NCI-H146 treated with DMSO at 0.1 percent for 48 hours (cell line): ENCODE data around the gene GRIK3.

Experiments used
- DNase-seq: peaks from one replicate; lab custom pipeline; 2025; ENCODE audit not compliant: unreplicated experiment; lab: John Stamatoyannopoulos, UW

The GRIK3 gene

DNA sequence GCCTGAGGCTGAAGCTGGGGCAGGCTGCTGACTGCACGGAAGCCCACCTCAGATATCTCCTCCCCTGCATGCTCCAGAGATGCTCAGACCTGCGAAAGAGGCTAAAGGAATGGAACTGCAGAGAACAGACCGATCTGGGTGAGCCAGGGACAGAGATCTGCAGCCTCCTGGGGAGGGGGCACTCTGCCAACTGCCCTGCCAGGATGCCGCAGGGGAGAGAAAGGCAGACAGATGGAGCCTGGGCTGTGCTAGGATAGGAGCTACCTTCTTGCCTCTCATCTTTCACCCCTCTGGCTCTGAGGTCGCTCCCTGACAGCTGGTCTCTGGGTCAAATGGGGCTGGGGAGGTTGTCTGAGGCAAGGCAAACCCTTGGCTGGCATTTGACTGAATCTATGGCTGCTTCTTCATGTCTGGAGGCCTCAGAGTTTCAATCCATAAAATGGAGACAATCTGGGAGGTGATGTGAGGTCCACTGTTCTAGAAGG, 238.2 kb downstream of the GRIK3 start:
- no peak for DNase-seq

DNA sequence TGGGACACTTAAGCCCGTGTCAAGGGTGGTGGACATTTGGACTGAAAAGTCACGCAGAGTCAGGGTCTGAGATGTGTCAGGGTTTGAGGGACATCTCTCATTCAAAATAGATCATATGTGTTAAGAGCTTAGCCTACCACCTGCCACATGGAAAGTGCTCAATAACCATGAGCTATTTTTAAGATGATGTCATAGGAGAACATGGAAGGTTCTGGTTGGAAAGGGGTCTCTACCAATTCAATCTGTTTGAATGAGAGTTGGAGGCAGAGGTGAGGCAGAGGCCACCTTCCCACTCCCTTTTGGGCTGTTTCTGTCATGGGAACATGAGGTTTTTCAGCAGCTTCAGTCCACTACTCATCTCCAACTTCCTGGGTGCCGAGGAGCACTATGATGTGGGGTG, 239.9 kb downstream of the GRIK3 start:
- DNase-seq, result no peak

DNA sequence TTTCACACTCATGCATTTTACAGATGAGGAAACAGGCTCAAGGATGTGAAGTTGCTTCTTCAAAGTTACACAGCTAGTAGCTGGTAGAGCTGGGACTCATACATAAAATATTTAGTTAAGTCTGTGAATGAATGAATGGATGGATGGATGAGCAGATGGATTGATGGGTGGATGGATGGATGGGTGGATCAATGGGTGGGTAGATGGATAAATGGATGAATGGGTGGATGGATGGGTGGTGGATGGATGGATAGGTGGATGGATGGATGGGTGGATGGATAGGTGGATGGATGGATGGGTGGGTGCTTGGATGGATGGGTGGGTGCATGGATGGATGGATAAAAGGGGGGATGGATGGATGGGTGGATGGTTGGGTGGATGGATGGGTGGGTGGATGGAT, 240.9 kb downstream of the GRIK3 start:
- DNase-seq, result no peak

DNA sequence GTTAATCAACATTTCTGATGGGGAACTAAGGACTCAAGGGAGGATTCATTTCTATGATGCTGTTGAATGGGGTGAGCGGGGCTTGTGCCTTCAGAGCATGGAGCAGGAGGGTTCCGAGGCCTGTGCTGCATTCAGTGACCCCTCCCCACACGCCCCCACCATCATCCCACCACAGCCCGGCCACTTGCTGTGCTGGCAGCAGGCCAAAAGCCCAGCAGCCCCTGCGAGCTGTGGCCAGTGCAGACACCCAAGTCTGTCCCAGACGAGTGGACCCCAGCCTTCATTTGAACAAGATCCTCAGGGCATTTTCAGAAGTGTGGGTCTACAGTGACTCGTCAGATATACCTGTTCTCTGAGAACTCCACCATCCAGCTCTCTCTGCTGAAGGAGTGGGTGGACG, 242.0 kb downstream of the GRIK3 start:
- no peak for DNase-seq

DNA sequence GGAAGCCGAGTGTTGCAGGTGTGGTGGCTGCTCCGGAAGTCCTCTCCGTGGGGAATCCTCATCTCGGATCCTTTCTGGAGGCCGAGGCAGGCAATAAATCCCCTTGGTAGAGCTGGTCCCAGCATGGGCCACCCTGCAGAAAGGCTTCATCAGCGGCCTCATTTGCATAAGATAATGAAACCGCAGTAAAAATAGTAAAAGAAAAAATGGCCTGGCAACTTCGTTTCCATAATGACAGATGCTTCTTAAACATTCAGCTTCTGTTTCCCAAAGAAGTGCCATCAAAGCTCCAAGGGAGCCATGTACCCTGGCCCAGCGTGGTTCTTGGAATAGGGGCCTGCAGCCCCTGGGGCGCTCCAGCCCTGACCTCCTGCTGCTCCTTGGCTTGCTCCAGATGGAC, 244.1 kb downstream of the GRIK3 start:
- DNase-seq, result no peak

DNA sequence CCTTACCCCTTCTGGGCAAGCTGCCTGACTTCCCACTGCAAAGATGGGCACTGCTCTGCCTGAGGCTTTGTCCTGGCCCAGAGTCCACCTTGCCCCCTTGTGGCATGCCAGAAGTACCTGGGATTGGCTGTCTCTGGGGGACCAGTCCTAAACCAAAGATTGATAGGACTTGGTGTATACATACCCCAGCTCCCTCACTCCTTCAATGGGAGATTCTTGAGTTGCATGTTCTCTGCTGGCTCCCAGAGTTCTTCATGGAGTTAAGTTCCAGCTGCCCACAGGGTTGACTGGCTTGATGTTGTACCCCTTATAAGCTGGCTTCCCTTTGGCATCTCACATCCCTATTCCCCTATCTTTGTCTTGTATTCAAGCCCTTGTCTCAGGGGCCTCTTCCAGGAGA, 244.8 kb downstream of the GRIK3 start:
- no peak for DNase-seq

DNA sequence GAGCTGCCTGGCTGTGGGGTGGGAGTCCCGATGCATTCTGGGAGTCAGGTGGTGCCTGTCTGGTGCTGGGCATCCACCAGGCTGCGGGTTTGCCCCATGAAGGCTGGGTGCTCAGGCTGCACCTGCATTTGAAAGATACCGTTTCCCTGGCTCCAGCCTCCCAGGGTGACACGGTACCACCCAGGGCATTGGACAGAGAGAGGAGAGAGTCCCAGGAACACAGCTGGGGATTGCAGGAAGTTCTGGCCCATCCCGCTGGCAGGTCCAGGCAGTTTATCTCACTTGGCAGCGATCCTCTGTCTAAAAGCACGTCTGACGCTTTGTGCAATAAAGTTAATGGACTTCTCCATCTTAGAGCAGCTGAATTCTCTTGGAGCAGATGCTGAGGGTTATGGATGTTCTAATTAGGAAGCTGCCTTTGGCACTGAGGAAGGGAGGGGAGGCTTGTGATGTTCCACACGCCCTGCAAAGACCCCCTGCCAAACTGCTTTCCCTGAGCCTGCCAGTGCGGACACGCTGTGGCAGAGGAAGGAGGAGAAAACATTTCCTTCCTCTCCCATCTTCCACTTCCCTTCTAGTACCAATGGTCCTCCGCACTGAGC, 246.9 kb downstream of the GRIK3 start:
- no peak for DNase-seq

DNA sequence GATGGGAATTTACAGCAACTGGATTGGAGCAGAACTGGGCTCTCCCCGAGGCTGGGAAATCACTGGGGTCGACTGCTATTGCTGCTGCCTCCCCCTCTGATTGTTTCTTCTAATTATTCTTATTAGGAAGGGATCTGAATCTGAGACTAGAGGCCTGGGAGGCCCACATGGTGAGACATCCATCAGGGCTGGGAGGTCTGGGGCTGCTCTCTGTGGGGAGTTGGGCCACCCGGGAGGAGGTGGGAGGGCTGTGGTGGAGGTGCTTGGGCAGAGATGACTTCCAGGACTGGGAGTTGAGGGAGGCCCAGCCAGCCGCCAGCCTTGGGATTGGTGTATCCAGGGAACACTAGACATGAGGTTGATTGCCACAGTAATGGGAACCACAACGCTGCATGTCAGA, 247.9 kb downstream of the GRIK3 start:
- DNase-seq, result no peak

DNA sequence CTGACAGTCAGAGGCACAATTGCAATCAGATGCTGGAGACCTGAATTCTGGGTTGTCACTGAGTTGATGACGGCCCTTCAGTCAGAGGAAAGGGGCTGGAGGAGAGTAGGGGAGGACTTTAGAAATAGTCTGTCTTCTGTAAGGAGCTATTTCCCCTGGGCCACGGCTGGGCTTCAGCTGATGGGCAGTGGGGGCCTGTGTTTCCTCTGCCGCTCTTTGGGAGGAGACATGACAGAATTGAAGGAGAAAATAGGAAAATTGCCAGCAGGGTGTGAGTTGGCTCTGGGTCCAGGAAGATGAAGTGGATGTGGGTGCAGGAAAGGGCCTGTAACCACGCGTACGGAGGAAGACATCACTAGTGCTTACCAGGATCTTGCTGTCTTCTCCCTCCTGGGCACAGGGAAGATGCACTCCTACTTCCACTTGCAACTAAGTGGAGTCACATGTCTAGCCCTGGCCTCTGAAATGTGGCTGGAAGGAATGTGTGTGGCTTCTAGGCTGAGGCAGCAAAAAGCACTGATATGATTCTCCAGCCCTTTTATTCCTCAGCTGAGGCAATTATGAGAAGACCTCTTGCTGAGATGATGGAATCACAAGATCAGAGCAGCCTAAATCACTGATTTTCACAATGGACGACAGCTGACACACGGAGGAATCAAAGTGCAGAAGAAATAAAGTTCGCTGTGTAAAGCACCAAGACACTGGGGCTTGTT, 250.0 kb downstream of the GRIK3 start:
- no peak for DNase-seq

DNA sequence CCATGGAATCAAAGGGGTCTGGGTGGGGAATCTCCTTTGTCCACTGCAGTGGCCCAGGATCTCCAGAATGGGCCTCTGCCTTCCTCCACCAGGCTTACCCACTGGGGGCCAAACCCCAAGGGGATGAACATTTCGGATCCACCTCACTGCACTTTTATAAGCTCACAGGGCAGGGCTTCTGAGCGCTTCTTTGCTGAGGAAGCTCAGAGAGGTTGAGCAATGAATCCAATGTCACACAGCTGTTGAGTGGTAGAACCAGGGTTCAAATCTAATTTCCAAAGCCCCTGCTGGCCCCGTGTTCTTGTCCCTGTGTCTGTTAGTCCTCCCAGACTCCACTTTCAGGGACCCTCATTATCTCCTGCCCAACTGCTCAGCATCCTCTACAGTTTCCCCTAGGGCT, 250.8 kb downstream of the GRIK3 start:
- DNase-seq, result no peak

DNA sequence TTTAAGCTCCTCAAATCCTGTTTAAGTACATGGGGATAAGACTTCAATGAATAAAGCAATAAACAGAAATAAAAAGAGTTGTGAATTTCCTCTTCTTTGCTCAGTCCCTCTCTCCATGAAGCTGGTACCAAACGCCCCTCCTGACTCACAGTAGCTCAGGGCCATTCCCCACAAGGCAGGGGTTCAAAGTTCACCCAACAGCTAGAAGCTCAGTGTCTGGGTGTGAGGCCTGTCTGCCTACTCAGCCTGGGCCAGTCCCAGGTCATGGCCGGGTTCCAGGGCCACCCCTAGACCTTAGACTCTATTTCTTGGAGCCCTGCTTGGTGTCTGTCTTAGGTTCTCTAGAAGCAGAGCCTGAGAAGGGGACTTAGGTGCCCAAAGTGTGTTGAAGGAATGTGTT, 251.5 kb downstream of the GRIK3 start:
- DNase-seq, result no peak

DNA sequence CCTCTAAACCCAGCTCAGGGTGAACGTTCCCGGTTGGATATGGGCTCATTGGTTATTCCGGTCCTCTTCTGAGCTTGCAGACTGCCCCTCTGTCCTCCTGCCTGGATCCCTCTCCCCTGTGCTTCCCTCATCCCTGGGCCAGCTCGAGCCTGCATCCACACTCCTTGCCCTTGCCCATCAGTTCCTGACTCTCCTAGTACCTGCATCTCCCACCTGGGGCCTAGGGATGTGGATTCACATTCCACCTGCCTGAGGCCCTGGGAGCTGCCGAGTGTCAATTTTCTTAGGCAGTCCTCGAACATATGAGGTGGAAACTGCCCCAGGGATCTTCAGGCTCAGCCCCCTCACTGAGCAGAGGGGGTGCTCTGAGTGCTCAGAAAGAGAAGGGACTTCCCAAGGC, 252.2 kb downstream of the GRIK3 start:
- DNase-seq, result no peak

DNA sequence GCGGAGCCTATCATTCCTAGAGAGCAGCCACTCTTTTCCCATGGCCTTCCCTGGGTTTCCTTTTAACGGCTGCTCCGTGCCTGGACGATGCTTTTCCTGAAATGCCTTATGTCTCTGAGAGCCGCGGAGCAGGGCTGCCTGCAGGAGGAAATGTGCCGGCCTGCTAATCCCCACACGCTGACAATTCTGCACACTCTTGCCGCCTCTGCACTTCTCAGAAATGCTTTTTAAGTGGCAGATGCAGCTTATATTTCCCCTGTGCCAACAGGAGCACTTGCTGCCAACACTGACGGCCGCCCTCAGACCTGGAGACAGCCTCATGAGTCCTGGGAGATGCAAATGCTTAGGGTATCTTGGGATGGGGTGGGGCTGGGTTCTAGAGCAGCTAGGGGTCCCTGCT, 253.2 kb downstream of the GRIK3 start:
- DNase-seq, result no peak

DNA sequence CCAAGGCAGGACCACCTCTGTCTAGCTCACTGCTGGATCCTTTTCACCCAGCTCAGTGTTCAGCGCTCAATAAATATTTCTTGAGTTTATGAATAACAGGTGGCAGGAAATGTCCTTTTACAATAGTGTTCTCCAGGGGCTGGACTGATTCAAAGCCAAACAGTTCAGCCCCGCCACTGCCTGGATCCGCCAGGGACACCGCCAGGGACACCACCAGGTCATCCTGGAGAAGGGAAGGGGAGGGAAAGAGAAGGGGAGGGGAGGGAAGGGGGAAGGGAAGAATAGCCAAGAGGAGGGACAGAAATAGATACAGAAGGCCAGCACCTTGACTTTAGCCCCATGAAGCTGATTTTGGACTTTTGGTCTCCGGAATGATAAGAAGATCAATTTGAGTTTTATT, 255.6 kb downstream of the GRIK3 start:
- peak; percentile 32 for DNase-seq

DNA sequence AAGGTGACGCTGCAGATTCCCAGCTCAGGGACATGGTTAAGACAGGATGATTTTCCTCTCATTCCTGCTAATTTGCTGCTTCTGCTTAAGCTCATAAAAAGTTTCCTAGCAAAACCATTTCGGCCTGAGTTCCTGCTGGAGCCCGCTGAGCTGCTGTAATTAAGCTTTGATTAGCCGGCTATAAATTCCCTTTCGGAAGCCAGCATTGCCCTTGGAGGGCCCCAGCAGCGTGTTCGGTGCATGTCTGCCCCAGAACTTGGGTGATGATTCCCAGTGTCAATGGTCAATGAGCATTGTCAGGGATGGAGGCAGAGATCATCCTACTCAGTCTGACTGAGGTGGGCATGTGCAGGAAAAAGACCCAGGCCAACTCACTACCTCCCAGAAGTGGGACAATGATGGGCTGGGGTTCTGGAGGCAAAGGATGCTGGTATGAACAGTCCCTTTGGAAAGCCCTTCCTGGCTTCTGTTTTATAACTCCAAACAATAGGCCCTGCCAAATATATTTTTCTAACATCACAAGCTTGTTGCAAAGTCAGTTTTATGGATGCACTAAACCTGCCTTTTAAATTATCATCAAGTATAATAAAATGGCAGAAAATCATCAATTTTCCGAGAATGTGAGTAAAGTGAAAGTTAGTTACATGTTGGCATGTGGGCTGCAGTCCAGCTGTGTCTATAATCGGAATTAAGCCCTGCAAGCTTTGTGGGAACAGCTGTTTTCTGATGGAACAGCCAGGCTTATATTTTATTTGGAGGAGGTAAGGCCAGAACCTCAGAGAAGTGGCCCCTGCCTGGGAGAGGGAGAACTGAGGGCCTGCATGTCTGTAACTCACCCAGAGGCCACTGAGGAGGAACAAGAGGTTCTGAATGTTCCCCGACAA, 257.1 kb downstream of the GRIK3 start:
- DNase-seq, result no peak

DNA sequence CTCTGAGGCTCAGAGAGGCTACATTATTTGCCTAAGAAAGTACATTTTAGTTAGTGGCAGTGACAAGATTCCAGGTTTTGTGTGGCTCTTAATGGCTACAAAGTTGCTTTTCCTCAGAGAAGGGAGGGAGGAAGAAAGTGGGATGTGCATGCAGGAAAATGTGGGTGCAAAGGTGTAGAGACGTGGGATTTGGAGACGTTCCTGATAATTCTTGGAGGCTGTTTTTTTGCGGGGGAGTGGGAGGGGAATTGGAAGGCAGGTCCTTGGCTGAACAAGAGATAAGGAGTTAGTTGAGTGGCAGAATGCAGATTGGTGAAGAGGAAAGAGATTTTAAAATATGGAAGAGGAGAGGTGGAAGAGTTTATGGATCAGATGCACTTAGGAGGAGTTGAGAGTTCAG, 258.1 kb downstream of the GRIK3 start:
- no peak for DNase-seq

DNA sequence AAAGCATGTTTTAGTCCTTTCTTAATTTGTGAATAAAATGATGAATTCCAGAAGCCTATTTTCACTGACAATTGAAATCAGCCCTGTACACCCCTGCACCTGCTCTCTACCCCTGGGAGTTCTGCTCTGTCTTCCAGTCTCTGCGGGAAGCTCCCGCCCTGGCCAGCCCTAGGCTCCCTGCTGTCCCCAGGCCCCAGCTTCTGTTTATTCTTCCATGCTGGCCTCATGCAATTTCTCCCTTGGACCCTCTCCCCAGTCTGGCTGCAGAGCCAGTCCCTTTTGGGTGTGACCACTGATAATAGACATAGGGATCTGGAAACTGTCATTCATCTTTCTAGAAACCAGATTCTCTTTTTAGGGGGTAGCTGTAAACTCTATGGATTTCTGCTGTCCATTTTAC, 258.6 kb downstream of the GRIK3 start:
- peak; percentile 87 for DNase-seq

DNA sequence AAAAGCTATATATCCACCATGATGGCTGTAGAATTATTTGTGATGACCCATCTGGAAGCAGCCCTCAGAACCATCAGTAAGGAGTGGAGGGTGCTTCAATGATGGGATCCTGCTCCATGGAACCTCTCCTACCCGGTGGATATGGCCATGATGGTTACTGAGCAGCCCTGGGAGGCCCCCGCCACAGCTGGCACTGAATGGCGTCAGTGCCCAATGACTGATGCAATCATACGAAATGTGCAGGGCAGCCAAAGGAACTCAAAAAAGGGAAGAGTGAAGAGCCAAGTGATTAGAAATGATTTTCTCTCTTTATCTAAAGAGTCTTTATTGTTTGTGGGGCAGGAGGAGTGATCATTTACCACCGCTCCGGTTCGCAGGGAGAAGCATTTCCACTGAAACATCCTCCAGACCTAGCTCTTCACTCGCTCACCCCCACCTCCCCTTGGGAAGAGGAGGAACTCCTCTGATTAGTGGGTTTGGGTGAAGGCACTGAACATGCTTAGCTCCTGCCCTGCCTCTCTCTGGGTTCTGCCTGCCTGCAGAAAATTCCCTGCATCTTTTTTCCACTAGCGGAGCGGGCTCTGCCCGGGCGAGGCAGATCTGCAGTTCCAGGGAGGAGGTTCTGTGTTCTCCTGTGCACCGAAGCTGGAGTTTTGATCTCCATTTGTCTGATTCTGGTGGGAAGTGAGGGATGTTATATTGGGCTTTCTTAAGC, 260.3 kb downstream of the GRIK3 start:
- no peak for DNase-seq

DNA sequence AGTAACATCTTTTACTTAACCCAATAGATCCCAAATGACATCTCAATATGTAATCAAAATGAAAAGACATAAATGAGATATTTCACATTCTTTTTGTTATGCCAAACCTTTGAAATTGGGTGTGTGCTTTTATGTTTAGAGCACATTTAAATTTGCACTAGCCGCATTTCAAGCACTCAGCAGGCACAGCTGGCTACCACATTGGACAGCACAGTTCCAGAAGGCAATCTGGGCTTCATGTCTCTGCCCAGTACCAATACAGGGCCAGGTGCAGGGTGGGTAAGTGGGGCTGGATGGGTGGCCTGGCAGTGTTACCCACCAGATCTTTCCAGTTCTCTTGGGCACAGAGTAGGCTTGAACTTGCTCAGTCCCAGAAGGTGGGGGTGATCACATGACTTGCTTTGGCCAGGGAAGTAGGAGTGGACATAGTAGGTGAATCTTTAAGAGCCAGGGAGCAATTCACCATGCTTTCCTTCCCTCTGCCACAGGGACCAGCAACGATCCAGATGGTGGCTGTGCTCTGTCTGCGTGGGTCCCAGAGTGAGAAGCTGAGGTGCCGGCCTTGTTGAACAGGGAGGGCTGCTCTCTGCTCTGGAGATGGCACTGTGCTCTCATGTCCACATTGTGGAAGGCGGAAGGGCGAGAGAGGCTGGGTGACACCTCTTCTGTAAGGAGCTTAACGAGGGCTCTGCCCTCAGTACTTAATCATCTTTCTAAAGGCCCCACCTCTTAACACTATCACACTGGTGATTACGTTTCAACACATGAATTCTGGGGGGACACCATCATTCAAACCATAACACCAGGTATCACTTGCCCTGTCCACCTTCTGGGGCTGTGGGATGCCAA, 261.4 kb downstream of the GRIK3 start:
- DNase-seq, result no peak

DNA sequence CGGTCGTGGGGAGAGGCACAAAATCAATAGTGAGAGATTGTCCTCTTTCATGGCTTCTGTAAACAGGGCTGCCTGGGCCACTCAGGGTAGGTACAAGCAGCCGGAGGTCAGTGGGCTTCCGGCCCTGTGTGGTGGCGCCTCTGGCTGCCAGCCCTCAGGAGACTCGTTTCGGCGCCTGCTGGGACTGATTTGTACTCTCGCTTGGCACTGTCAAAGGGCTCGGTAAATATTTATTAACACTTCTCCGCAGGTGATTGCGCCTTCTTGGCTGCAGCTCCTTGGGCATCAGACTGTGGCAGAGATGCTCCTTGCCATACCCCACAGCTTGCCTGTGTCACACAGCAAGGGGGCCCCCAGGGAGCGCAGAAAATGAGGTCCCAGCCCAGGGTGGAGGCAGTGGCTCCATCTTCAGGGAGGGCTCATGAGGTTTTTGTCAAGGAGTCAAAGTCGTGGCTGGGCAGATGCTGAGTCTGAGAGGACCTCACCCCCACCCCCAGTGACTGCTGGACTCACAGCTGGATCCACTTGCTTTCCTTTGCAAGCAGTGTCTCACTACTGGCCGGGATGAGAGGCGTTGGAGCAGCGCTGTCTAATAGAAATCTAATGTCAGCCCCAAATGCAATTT, 262.5 kb downstream of the GRIK3 start:
- peak; percentile 90 for DNase-seq
